Fibroblast of pulmonary artery (primary cell): ENCODE data around the gene OR51G1.

ENCODE experiments used
- DNase-seq: peaks from one replicate; pipeline ENCODE4 v3.0.0-alpha.2; 2010; ENCODE audit warnings: low read depth
- H3K4me3 ChIP-seq: replicated peaks from 2 replicates; pipeline ENCODE4 v1.5.1; 2011; ENCODE audit warnings: low read depth, mild to moderate bottlenecking, control low read depth, low read length, moderate library complexity
- CTCF ChIP-seq: IDR thresholded peaks from 2 replicates; pipeline ENCODE4 v1.5.1; 2011; ENCODE audit warnings: mild to moderate bottlenecking, control low read depth, low read length, inconsistent platforms; ENCODE audit errors: missing control alignments

Gene OR51G1

GRCh38 chr11:4932751-4933150 lies 8.6 kb upstream of the OR51G1 start:
- no peak for TF ChIP-seq CTCF
- no peak overlapping the region for H3K4me3 ChIP-seq
- no peak for DNase-seq

- DNase-seq, result no peak
- TF ChIP-seq CTCF, result no peak
- H3K4me3 ChIP-seq, result no peak overlapping the region
Observed at GRCh38 chr11:4926608-4927007, 2.5 kb upstream of the OR51G1 start.

- no peak for DNase-seq
- H3K4me3 ChIP-seq, result no peak overlapping the region
- no peak for TF ChIP-seq CTCF
Observed at GRCh38 chr11:4922304-4922703, 1.8 kb downstream of the OR51G1 start.

GRCh38 chr11:4921796-4922195 lies 2.3 kb downstream of the OR51G1 start:
- DNase-seq, result no peak
- TF ChIP-seq CTCF, result no peak
- no peak overlapping the region for H3K4me3 ChIP-seq

- DNase-seq, result no peak
- H3K4me3 ChIP-seq, result no peak within 1 kb of the TSS
- TF ChIP-seq CTCF, result no peak
Observed at GRCh38 chr11:4919250-4919649, 4.9 kb downstream of the OR51G1 start, which contains the start of gene OR51G2. OR51G2 (minus strand) TSS chr11:4919350; CDS start chr11:4915663, 3,687 bp downstream.

- TF ChIP-seq CTCF, result no peak
- no peak for DNase-seq
- H3K4me3 ChIP-seq, result no peak overlapping the region
Observed at GRCh38 chr11:4916581-4916980, 7.6 kb downstream of the OR51G1 start.

- TF ChIP-seq CTCF, result no peak
- DNase-seq, result no peak
- no peak within 1 kb of the TSS for H3K4me3 ChIP-seq
Observed at GRCh38 chr11:4903484-4903883, 20.7 kb downstream of the OR51G1 start, which contains the start of gene OR51A7. OR51A7 (plus strand) TSS chr11:4903783; CDS start chr11:4907370, 3,587 bp downstream.
